NK-92 treated with Interleukin-12 subunit alpha and Interleukin-12 subunit beta, amount 100 ng/mL, for 24 hours (cell line): ENCODE results near the gene POU3F1.
A peak's percentile ranks its signal among the peaks of the same experiment; 100 is the strongest.
"Not testable (repeated sequence)": the region's sequence is repeated elsewhere in the genome, so short reads cannot be mapped to it uniquely, and the experiment has no call there.

Experiments
- DNase-seq: peaks from one replicate; lab custom pipeline; 2025; lab: John Stamatoyannopoulos, UW

Gene POU3F1

GRCh38 chr1:38047603-38048141 is 1.1 kb upstream of the POU3F1 start:
- no peak for DNase-seq

- DNase-seq: no peak
These were observed 450 bp upstream of the POU3F1 start for GRCh38 chr1:38046884-38047602.

GRCh38 chr1:38045401-38046332 is 926 bp downstream of the POU3F1 start:
- DNase-seq: no peak

GRCh38 chr1:38044221-38045215 is 2.1 kb downstream of the POU3F1 start:
- DNase-seq: no peak

GRCh38 chr1:38043036-38043747 is 3.4 kb downstream of the POU3F1 start:
- DNase-seq: no peak

- DNase-seq: no peak
These were observed 4.4 kb downstream of the POU3F1 start for GRCh38 chr1:38041936-38042834.

GRCh38 chr1:38039331-38040088 is 7.1 kb downstream of the POU3F1 start:
- DNase-seq: no peak

GRCh38 chr1:38038861-38039260 is 7.7 kb downstream of the POU3F1 start:
- no peak for DNase-seq

GRCh38 chr1:38037221-38037939 is 9.2 kb downstream of the POU3F1 start:
- no peak for DNase-seq

- no peak for DNase-seq
These were observed 11.7 kb downstream of the POU3F1 start for GRCh38 chr1:38034871-38035270.

GRCh38 chr1:38032992-38033391 is 13.6 kb downstream of the POU3F1 start:
- not testable (repeated sequence) for DNase-seq

- DNase-seq: no peak
These were observed 15.1 kb downstream of the POU3F1 start for GRCh38 chr1:38031513-38031866.

- no peak for DNase-seq
These were observed 15.7 kb downstream of the POU3F1 start for GRCh38 chr1:38030596-38031512.

GRCh38 chr1:38029685-38030511 is 16.7 kb downstream of the POU3F1 start:
- DNase-seq: peak; percentile 76

GRCh38 chr1:38029081-38029681 is 17.4 kb downstream of the POU3F1 start:
- no peak for DNase-seq

GRCh38 chr1:38028671-38029070 is 17.9 kb downstream of the POU3F1 start:
- DNase-seq: no peak
